IPS-NIHi11 (cell line): Measurements from ENCODE around the gene C20orf204.

Experiments used
- DNase-seq: peaks from one replicate; pipeline ENCODE4 v3.0.0; 2012; ENCODE audit warnings: mixed read lengths, low spot score

Gene C20orf204

DNA sequence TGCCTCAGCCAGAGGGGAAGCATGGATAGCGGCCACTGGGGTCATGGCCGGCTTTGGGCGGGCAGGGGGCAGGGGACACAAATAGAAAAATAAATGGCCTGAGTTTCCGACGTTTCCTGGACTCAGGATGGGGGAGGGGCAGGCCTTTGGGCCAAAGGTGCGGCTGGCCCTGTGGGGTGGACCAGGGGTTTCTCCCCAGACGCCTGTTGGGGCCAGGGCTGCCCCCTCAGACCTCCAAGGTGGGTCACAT lies 20.6 kb downstream of the C20orf204 start:
- no peak for DNase-seq

DNA sequence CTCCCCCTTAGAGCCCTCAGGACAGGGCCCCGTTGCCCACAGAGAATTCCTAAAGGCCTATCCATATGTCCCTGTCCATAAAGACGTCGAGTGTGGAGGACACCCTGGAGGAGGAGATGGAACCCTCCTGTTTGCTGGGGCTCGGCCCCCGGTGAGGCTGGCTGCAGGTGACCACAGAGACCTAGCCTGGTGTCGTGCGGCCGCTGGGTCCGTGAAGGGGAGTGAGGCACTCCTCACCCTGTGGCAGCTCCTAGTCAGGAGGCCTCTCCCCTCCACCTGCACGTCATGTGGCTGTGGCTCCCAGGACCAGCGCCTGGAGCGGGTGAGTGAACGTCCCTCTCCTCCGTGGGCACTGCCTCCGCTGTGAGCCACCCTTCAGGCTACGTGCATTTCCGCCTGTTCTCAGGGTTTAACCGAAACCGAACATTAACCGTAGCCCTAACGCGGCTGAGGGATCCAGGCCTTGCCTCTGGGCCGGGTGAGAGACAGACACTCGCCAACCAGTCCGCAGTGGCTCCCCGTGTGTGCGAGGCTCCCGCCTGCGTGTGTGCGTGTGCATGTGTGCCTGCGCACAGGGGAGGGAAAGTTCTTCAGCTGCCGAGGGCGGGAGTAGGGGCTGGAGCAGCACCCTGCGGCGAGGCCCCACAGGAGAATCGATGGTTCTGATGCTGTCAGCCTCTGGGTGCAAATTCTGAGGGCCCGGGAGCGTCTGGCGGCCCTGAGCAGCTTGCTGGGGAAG lies 21.1 kb downstream of the C20orf204 start:
- DNase-seq = no peak

DNA sequence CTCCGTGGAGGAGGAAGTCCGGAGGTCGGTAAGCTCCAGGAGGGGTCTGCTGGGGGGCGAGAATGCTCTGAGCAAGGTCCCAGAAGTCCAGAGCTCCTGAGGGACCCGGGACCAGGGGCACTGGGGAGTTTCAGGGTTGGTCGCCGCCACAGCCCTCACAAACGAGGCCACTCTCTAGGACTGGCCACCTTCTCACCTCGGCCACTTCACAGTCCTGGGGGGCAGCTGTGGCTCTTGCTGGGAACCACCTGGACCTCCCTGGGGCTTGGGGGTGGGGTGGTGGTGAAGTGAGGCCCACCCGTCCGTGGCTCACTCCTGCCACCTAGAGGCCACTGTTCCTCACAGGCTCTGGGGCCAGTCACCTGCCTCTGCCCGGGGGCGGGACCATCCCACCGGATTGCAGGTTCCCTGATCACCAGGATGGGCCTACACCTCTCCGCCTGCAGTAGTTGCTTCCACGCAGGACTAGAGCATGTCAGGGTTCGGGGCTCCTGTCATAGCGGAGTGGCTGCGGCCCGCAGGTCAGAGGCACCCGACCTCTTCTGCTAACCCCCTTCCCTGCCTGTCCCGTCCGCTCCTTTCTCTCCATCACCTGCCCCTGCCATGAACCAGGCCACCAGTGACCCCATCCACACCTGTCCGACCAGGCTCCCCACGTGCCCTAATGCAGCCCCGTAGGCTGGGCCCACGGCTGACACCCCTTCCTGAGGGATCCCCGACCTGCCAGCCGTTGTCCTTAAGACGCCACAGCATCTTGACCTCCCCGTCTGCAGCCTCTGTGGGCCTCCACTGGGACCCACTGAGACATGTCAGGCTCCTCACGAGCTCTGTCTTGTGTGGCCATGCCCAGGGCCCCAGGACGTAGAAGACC lies 21.9 kb downstream of the C20orf204 start:
- DNase-seq = peak; percentile 92

DNA sequence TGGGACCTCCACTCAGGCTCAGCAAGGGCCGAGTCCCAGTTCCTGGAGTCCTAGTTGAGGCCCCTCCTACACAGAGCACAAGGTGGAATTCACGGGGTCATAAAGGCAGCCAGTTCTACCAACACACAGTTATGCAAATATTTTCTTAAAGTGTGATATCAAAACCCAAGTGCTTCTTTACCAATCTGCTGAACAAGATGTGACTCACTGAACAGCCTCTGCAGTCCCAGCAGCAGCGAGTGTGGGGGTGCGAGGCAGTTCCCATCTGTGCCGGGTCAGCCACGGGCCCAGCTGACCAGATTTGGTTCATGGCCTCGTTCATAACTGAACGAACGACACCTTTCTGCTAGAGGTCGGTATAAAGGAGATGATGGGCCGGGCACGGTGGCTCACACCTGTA lies 22.6 kb downstream of the C20orf204 start:
- DNase-seq = no peak

DNA sequence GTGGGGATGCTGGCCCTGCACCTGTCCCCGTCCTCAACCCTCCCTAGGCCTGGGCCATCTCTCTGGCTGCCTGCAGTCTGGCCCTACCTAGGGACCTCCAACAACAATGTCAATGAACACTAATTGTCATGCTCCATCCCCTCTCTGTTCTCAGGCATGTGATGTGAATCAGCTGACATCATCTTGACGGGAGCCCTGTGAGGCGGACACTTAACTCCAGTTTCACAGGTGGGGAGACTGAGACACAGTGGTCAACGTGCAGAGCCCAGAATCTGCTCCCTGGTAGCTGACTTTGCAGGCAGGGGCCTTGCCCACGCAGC lies 26.3 kb downstream of the C20orf204 start:
- no peak for DNase-seq

DNA sequence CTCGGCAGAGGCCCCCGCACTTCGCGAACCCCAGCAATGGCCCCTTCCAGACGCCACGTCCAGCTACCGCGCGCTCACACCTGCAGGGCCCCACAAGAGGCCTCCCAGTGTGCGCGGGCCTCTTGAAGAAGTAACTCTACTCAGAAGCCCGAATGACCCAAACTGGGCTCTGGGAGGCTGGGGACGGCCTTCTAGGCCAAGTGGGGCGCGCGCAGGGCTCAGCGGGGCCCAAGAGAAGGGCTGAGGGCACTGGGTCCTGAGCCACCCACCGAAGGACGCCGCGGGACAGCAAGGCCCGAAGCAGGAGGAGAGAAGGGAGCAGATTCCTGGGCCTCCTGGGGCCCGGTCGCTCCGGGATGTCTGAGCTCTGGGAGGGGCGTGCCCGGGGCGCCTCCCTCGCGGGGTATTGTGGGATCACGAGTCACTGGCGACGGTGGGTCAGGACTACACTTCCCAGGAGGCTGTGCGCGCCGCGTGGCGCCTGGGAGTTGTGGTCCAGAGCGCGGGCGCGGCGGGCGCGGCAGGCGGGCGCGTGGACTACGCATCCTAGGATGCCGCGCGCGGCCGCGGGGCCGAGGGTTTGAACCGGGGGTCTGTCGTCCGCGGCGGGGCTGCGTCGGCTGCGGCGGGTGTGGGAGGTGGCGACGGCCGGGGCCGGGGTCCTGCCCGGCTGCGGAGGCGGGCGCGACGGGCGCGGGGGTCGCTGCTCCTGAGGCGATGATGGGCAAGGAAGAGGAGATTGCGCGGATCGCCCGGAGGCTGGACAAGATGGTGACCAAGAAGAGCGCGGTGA lies 26.8 kb downstream of the C20orf204 start, which contains the start of gene TCEA2:
TCEA2 (plus strand) TSS at position 603 of the 793 bp plus-strand sequence; CDS start at position 718, 115 bp downstream.
- peak; percentile 97 for DNase-seq

DNA sequence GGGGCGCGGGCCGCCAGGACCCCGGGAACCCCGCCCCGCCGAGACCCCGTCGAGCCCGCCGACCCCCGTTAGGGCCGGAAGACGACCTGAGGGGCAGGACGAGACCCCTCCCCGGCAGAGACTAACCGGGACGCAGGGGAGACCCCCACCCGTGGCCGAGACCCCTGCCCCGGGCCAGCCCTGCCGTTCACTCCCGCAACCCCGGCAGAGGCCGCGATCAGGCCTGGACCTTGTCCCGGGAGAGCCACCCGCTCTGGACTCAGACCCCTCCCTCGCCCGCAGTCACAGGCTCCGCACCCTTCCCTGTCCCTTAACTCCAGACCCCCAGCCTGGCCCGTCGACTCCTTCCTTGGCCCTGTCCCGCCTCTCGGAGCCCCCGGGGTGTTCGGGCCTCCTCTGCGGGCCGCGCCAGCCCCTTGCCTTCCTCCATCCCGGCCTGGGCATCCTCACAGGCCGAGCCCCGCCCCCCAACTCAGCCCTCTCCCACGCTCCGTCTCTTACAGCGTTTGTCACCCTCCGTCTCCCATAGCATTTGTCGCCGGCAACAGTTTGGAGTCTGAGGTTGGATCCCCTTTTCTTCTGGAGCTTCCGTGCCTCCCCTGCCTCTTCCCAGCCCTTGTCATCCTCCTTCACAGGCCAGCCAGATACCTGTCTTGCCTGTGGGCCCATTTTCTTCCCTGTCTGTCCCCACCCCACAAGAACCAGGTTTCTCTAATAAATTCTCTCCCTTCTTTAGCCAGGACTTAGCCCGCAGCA lies 27.6 kb downstream of the C20orf204 start:
- no peak for DNase-seq

DNA sequence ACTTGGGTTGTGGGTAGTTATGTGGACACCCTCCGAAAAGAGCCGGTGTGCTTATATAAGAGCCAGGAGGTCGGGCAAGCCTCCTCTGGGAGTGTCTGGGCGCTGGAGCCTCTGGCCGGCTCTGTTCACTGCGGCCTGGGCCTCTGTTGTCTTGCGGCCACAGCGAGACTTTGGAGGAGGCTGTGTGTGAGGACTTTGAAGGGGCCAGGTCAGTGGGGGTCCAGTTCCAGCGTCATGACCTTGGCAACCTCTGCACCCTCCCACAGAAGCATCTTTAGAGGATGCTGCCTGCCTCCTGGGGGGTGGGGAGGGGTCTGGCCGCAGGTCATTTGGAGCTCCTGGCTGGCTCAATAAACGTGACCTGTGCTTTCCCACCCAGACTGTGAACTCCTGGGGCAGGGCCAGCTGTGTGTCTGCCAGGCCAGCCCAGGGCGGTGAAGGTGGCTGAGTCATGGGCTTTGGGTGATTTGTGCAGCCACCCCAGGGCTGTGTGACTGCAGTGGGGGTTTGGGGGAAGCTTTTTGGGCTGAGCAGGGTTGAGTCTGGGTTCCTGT lies 28.2 kb downstream of the C20orf204 start:
- no peak for DNase-seq

DNA sequence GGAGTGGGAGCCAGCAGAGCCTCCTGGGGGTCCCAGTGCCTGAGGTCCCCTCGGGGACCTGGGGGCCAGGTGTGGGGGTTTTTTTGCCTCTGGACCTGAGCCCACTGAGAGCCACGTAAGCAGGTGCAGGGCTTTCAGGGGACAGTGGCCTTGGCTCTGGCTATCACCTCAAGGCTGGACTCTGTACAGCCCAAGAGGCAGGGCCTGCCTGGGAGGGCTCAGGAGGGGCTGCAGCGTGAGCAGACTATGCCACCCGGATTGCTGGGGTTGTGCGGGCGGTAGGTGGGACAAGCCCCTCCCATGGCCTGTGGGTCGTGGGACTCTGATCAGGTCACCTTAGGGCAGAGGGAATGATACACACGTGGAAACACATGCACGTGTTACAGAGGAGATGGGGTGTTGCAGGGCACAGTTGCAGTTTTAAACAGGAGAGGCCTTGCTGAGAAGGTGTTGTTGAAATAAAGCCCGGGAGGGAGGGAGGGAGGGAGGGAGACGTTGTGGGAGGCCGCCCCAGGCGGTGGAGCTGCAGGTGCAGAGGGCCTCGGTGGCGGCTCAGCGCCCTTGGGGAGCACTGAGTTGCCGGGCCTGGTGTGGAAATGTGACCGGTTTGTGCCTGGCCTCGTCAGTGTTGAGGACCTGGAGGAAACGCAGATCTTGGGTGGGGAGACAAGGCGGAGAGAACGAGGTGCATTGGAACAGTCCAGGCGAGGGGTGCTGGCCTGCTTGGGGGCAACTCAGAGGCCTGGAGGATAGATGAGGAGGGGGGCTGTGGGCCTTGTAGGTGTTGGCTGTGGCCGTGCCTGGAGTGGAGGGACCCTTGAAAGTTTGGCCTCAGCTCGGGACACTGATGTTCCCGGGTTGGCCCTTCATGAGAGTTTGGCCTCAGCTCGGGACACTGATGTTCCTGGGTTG lies 29.3 kb downstream of the C20orf204 start:
- DNase-seq = no peak

DNA sequence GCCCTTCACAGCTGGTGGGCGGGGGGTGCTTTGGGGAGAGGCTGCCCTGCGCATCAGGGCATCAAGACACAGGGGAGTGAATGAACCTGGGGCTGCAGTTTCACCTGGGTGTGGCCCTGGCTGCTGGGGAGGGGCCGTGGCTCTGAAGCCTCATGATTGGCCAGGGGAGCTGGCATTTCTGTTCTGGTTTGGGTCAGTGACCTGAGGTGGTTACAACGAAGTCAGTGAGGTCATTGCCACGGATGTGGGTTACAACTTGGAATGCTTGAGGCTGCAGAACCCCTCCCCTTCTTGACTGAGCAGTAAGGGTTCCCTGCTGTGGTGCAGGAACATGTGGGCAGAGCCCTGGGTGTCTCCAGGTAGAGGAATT lies 30.0 kb downstream of the C20orf204 start:
- DNase-seq = peak; percentile 69

DNA sequence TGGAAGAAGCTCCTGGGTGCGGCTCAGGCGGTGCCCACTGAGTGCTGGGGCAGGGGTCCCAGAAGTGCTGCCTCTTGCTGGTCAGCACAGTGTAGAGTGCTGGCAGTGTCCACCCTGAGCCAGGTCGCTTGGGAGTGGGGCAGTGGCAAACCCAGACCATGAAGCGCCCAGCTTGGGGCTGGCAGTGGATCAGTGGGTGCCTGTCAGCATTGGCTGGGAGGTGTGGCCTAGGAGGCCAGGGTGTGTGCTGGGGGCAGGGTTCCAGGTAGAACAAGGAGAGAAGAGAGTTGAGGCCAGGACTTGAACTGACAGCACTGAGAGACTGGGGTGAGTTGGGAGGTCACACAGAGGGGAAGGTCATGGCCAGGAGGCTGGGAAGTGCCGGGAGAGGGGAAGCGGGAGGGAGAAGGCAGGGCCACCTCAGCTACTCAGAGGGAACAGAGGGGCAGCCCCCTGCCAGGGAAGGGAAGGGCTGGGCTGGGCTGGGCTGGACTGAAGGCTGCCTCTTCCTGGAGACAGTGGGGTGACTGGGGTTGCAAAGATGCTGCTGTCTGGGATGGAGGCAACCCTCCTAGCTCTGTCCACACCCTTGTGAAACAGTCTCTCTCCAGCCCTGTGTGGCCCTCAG lies 31.1 kb downstream of the C20orf204 start:
- no peak for DNase-seq

DNA sequence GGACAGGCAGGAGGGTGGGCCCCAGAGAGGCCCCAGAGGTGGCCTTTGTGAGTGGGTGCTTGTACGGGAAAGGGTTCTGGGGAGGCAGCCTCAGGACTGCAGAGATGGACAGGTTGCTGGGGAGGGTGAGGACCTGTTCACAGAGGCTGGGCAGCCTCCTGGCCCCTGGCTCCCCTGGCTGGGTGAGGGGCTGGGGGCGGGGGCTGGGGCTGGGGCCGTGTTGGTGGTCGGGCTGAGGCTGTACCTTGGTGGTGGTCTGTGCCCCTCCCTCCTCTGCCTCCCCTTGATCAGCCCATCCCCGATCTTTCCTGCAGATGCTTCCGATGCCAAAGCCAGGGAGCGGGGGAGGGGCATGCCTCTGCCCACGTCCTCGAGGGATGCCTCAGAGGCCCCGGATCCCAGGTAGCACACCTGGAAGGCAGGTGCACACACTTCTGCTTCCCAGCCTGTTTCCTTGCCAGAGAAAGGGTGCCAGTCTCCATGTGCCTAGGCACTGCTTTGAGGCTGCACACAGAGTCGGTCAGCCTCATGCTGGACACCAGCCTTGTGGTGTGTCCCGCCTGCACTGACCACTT lies 31.8 kb downstream of the C20orf204 start:
- DNase-seq = no peak

DNA sequence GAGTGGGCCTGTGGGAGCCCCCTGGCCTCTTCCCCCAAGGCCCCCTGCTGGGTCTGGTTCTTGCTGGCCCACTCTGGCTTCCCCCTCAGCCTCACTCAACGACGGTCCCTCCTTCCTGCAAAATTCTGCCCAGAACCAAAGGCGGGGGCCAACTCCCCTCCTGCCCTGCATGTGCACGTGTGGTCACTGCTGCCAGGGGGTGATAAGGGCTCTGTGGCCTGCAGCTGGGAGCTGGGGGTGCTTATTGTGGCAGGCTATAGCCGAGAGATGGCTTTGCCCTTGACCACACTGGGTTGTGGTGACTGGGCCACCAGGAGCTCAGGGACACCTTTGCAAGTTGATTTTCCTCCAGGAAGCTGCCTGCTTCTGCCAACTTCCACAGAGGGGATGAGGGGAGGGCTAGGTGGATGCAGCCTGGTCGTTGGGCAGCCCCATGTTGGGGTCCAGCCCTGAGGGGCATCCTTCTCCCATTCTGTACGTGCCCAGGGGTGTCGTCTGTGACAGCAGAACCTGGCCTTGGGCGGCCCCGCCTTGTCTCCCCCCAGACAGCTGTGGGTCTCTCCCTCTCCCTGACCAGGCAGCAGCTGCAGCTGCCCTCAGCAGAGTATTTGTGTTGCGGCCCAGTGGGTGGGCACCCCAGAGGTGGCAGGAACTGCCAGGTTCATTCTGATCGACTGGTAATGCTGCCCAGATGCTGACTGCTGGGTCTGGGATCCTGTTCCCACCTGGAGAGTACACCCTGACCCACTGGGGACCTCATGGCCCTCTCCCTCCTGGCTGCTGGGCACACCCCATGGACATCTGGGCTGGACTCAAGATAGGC lies 32.6 kb downstream of the C20orf204 start:
- no peak for DNase-seq

DNA sequence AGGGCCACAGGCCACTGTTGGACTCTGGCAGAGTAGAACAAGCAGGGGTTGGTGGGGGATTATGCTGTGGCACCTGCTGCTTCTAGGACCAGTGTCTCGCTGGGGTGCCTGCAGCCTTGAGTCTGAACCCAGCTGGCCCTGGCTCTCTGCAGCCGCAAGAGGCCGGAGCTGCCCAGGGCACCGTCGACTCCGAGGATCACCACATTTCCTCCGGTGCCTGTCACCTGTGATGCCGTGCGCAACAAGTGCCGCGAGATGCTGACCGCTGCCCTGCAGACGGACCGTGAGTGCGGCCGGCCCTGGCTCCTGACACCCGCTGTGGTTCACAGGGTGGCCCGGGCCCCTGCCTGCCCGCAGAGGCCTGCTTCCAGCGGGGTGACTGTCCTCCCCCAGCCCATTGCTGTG lies 33.2 kb downstream of the C20orf204 start:
- no peak for DNase-seq

DNA sequence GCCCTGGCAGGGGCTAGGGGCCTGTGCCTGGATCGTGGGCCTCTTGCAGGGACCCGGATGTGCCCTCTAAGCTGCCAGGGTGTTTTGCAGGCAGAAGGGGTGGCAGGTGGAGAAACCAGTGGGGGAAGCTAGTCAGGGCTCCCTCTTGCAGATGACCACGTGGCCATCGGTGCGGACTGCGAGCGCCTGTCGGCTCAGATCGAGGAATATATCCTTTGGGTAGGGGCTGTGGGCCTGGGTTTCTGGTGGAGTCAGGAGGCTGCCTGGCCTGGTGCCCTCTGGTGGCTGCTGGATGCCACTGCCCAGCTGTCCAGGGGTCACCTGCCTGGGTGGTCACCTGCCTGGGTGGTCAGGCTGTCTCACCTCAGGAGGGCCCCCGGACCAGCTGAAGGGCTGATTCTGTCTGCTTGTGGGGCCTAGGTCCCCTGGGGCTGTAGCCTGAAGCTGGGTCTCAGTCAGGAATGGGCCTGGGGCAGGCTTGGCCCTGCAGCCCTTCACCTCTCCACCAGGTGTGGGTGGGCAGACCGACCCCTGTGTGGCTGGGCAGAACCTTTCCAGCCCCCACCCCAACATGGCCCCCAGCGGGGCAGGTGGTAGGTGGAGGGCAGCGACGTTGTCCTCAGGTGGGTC lies 33.7 kb downstream of the C20orf204 start:
- DNase-seq = peak; percentile 93

DNA sequence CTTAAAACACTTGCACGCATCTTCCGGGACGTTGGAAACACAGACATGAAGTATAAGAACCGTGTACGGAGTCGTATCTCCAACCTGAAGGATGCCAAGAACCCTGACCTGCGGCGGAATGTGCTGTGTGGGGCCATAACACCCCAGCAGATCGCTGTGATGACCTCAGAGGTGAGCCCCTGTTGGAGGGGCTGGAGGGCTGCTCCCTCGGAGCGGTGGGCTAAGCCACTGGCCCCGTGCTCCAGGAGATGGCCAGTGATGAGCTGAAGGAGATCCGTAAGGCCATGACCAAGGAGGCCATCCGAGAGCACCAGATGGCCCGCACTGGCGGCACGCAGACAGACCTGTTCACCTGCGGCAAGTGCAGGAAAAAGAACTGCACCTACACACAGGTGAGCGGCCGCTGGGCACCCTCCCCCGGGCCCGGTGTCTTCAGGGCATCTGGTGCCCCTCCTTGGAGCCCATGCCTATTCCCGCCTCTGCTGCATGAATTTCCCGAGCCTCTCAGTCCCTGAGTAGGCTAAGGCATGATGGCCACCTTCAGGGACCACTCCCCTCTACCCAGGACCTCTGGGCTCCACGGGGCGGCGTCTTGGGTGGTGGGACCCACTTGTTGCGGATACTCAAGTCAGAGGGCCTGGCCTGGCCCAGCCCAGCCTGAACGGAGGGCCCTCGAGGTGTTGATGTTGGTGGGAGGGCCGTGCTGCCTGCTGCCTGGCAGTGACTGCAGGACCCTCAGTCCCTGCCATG lies 34.4 kb downstream of the C20orf204 start:
- no peak for DNase-seq
